T-cell (primary cell): ENCODE measurements around the gene PABPC3. TPM values are rescaled to one million over a fixed set of nuclear protein-coding genes. Genes with fewer than 3 reads are reported as not detected.

Source experiments
- ATAC-seq, 4 experiments: fragments of 200-7000 bp in 3 of 4; fragments of 150-1000 bp in 1 of 4; cut with Tn5 transposase; replicated peaks in 1 of 4; 1 replicate in 3 of 4; 2 replicates in 1 of 4; pipeline ENCODE4 v1.10.0; 2021; ENCODE audit warnings: moderate library complexity in 3 of 4, mild to moderate bottlenecking in 2 of 4, moderate number of reproducible peaks in 1 of 4
- CTCF ChIA-PET, 2 donors: fragments of 300-600 bp; sonication (Branson Sonifier 250); formaldehyde crosslinking; loops; one replicate each; lab custom pipeline; 2022; ENCODE audit warnings: antibody characterized with exemption in 2 of 2; lab: Charles Lee
- POLR2A ChIA-PET, 2 donors: fragments of 300-600 bp; sonication (Branson Sonifier 250); formaldehyde crosslinking; loops; one replicate each; lab custom pipeline; 2022; ENCODE audit warnings: antibody characterized with exemption in 2 of 2; lab: Charles Lee
- DNase-seq, 35 experiments: peaks; one replicate each; pipeline versions ENCODE4 v3.0.0 to v3.0.0-alpha.2; 2013 to 2023
- H3K27ac ChIP-seq: one replicate; pipeline ENCODE4 v1.5.1; 2013; ENCODE audit warnings: low read length
- H3K27me3 ChIP-seq, 2 experiments: replicated peaks in 1 of 2; 1 replicate in 1 of 2; 2 replicates in 1 of 2; pipeline versions ENCODE4 v1.6.1 to v1.7.0; 2013; ENCODE audit warnings: low read length in 1 of 2, mixed read lengths in 1 of 2; ENCODE audit not compliant: control insufficient read depth in 2 of 2, insufficient read depth in 2 of 2; ENCODE audit errors: extremely low read depth in 1 of 2
- H3K36me3 ChIP-seq, 2 donors: 1 replicate in 1 of 2; 2 replicates in 1 of 2; pipeline versions ENCODE4 v1.6.1 to v1.7.0; 2013; ENCODE audit warnings: low read length in 1 of 2; ENCODE audit not compliant: control insufficient read depth in 2 of 2, insufficient read depth in 1 of 2; ENCODE audit errors: extremely low read depth in 1 of 2
- H3K4me1 ChIP-seq, 2 experiments: 1 replicate in 1 of 2; 2 replicates in 1 of 2; pipeline versions ENCODE4 v1.6.1 to v1.7.0; 2013; ENCODE audit warnings: low read length in 2 of 2, mixed read lengths in 1 of 2; ENCODE audit not compliant: insufficient read depth in 2 of 2, control insufficient read depth in 1 of 2; ENCODE audit errors: extremely low read depth in 1 of 2
- H3K4me3 ChIP-seq, 2 donors: 1 replicate in 1 of 2; 2 replicates in 1 of 2; pipeline versions ENCODE4 v1.5.1 to v1.7.0; 2013; ENCODE audit warnings: mild to moderate bottlenecking in 2 of 2, low read length in 1 of 2, moderate library complexity in 1 of 2; ENCODE audit not compliant: control insufficient read depth in 1 of 2; ENCODE audit errors: extremely low read depth in 1 of 2
- H3K9me3 ChIP-seq: 2 replicates; pipeline ENCODE4 v1.7.0; 2013
- H3K27ac Mint-ChIP-seq, 2 donors: one replicate each; pipeline ENCODE4 v1.8.0; 2020 to 2021; ENCODE audit warnings: mild to moderate bottlenecking in 2 of 2, mixed read lengths in 2 of 2
- H3K27me3 Mint-ChIP-seq, 2 donors: one replicate each; pipeline ENCODE4 v1.8.0; 2021 to 2022; ENCODE audit warnings: mixed read lengths in 2 of 2
- H3K36me3 Mint-ChIP-seq: one replicate; pipeline ENCODE4 v1.8.0; 2021; ENCODE audit warnings: mixed read lengths
- H3K4me1 Mint-ChIP-seq, 3 donors: one replicate each; pipeline ENCODE4 v1.8.0; 2020 to 2022; ENCODE audit warnings: mixed read lengths in 3 of 3, mild to moderate bottlenecking in 1 of 3
- H3K4me3 Mint-ChIP-seq, 3 donors: one replicate each; pipeline ENCODE4 v1.8.0; 2020 to 2022; ENCODE audit warnings: mild to moderate bottlenecking in 3 of 3, mixed read lengths in 3 of 3, moderate library complexity in 3 of 3
- H3K9me3 Mint-ChIP-seq, 3 donors: one replicate each; pipeline ENCODE4 v1.8.0; 2020 to 2022; ENCODE audit warnings: mixed read lengths in 3 of 3
- WGBS: methylation state at CpG from one replicate; pipeline ENCODE4 v1.1.5; 2013; ENCODE audit warnings: missing lambda C conversion rate; ENCODE audit not compliant: insufficient coverage; 5-methylcytosine and 5-hydroxymethylcytosine counted together
- total RNA-seq, 35 experiments: library from RNA in 6 of 35; stranded (reverse) in 6 of 35; fragments of 120-200 nt in 1 of 35; gene quantifications; one replicate each; pipeline versions ENCODE4 v1.2.1 to v1.2.4 and lab custom pipeline; 2013 to 2026

PABPC3 gene
- total RNA-seq, 5 donors from 2014 or later (not counting 1 experiment from before 2014, with no cell fraction given) = 0.30 to 0.47 (median 0.32) TPM; not detected in 1

- no peak for ATAC-seq
- H3K27ac ChIP-seq = no peak overlapping the region
- Mint-ChIP-seq H3K27ac (no peak overlapping the region), H3K4me3 (no peak overlapping the region), H3K27me3 (peaks cover 12 to 14% of the 10 kb centered on the region in 2 donors), H3K36me3 (no peaks in the 10 kb centered on the region), H3K9me3 (no peaks in the 10 kb centered on the region), H3K4me1 (no peaks in the 10 kb centered on the region)
- no peaks in the 10 kb centered on the region for H3K9me3 ChIP-seq
- no peak overlapping the region for H3K4me3 ChIP-seq
- no peak for DNase-seq
- no CpG with 5 or more reads among the region's 2 CpGs for WGBS
- H3K27me3 ChIP-seq = peaks cover 2 to 9% of the 10 kb centered on the region in 2 experiments
- POLR2A ChIA-PET = no interaction called here
- no peaks in the 10 kb centered on the region for H3K4me1 ChIP-seq
- no peaks in the 10 kb centered on the region for H3K36me3 ChIP-seq
- CTCF ChIA-PET = no interaction called here
Observed at GRCh38 chr13:25103711-25104110, 7.8 kb downstream of the PABPC3 start.

GRCh38 chr13:25109341-25109740, 13.4 kb downstream of the PABPC3 start:
- DNase-seq (no peak), ATAC-seq (no peak)
- Histone ChIP-seq H3K27ac (no peak overlapping the region), H3K4me1 (no peaks in the 10 kb centered on the region), H3K36me3 (no peaks in the 10 kb centered on the region), H3K27me3 (peaks cover 2 to 6% of the 10 kb centered on the region in 2 experiments), H3K4me3 (no peak overlapping the region), H3K9me3 (no peaks in the 10 kb centered on the region)
- Mint-ChIP-seq H3K27me3 (peaks cover 5 to 15% of the 10 kb centered on the region in 2 donors), H3K4me1 (no peaks in the 10 kb centered on the region), H3K27ac (no peak overlapping the region), H3K36me3 (no peaks in the 10 kb centered on the region), H3K4me3 (no peak overlapping the region), H3K9me3 (no peaks in the 10 kb centered on the region)
- ChIA-PET CTCF (no interaction called here), POLR2A (no interaction called here)
- WGBS = no CpG with 5 or more reads among the region's 5 CpGs

GRCh38 chr13:25110956-25111584, 15.1 kb downstream of the PABPC3 start:
- H3K36me3 ChIP-seq = no peaks in the 10 kb centered on the region
- WGBS = 60% methylated on average over 1 of the region's 1 CpG
- H3K4me1 ChIP-seq = no peaks in the 10 kb centered on the region
- Mint-ChIP-seq H3K27ac (no peak overlapping the region), H3K9me3 (no peaks in the 10 kb centered on the region), H3K4me1 (no peaks in the 10 kb centered on the region), H3K36me3 (no peaks in the 10 kb centered on the region), H3K27me3 (peaks cover 15 to 27% of the 10 kb centered on the region in 2 donors), H3K4me3 (no peak overlapping the region)
- ChIA-PET POLR2A (no interaction called here), CTCF (no interaction called here)
- DNase-seq = no peak
- ATAC-seq = no peak
- H3K9me3 ChIP-seq = no peaks in the 10 kb centered on the region
- H3K27ac ChIP-seq = no peak overlapping the region
- H3K4me3 ChIP-seq = no peak overlapping the region
- H3K27me3 ChIP-seq = peaks cover 2 to 16% of the 10 kb centered on the region in 2 experiments

GRCh38 chr13:25111585-25111956, 15.6 kb downstream of the PABPC3 start:
- no CpG with 5 or more reads among the region's 2 CpGs for WGBS
- no peak overlapping the region for H3K27ac ChIP-seq
- H3K27me3 Mint-ChIP-seq = peaks cover 17 to 31% of the 10 kb centered on the region in 2 donors
- no peaks in the 10 kb centered on the region for H3K4me1 Mint-ChIP-seq
- H3K9me3 Mint-ChIP-seq = no peaks in the 10 kb centered on the region
- DNase-seq = no peak
- no peak overlapping the region for H3K4me3 ChIP-seq
- no peak overlapping the region for H3K4me3 Mint-ChIP-seq
- no peak overlapping the region for H3K27ac Mint-ChIP-seq
- CTCF ChIA-PET = interaction anchor here in 1 of 2 donors (0.9 kb wide), 1 partner anchor 12 kb away, joined by 5 read pairs; no protein-coding TSS in a partner anchor
- no peaks in the 10 kb centered on the region for H3K4me1 ChIP-seq
- no peaks in the 10 kb centered on the region for H3K9me3 ChIP-seq
- ATAC-seq = no peak
- POLR2A ChIA-PET = no interaction called here
- H3K36me3 ChIP-seq = no peaks in the 10 kb centered on the region
- H3K27me3 ChIP-seq = peaks cover 2 to 16% of the 10 kb centered on the region in 2 experiments
- no peaks in the 10 kb centered on the region for H3K36me3 Mint-ChIP-seq

GRCh38 chr13:25112695-25113255, 16.8 kb downstream of the PABPC3 start:
- ATAC-seq (no peak), DNase-seq (no peak)
- Mint-ChIP-seq H3K36me3 (no peaks in the 10 kb centered on the region), H3K27ac (no peak overlapping the region), H3K4me3 (no peak overlapping the region), H3K27me3 (peaks cover 26 to 38% of the 10 kb centered on the region in 2 donors), H3K9me3 (no peaks in the 10 kb centered on the region), H3K4me1 (no peaks in the 10 kb centered on the region)
- no peaks in the 10 kb centered on the region for H3K4me1 ChIP-seq
- H3K27me3 ChIP-seq = peaks cover 0 to 21% of the 10 kb centered on the region in 2 experiments
- CTCF ChIA-PET = interaction anchor here in 1 of 2 donors (0.9 kb wide), 2 partner anchors 9 to 14 kb away, joined by 4 to 5 read pairs; no protein-coding TSS in a partner anchor
- H3K36me3 ChIP-seq = no peaks in the 10 kb centered on the region
- no peaks in the 10 kb centered on the region for H3K9me3 ChIP-seq
- whole genome bisulfite sequencing = no CpG with 5 or more reads among the region's 3 CpGs
- no peak overlapping the region for H3K4me3 ChIP-seq
- POLR2A ChIA-PET = interaction anchor here in 1 of 2 donors (0.6 kb wide), 1 partner anchor 63 kb away, joined by 3 read pairs; no protein-coding TSS in a partner anchor
- H3K27ac ChIP-seq = no peak overlapping the region

- Mint-ChIP-seq H3K4me3 (no peak overlapping the region), H3K4me1 (no peaks in the 10 kb centered on the region), H3K9me3 (no peaks in the 10 kb centered on the region), H3K27ac (no peak overlapping the region), H3K27me3 (peaks cover 36 to 45% of the 10 kb centered on the region in 2 donors), H3K36me3 (no peaks in the 10 kb centered on the region)
- H3K4me1 ChIP-seq = no peaks in the 10 kb centered on the region
- H3K27ac ChIP-seq = no peak overlapping the region
- H3K9me3 ChIP-seq = no peaks in the 10 kb centered on the region
- ChIA-PET CTCF (interaction anchor here (0.7 to 1.1 kb wide), 2 partner anchors 27 to 119 kb away, joined by 3 to 7 read pairs; no protein-coding TSS in a partner anchor), POLR2A (no interaction called here)
- H3K27me3 ChIP-seq = peaks cover 0 to 30% of the 10 kb centered on the region in 2 experiments
- no peaks in the 10 kb centered on the region for H3K36me3 ChIP-seq
- DNase-seq = peak in 33 of 35 experiments; percentile 4 to 52 (median 24)
- ATAC-seq = peak; percentile 48 to 66 (median 52)
- H3K4me3 ChIP-seq = no peak overlapping the region
- WGBS = no CpG with 5 or more reads among the region's 3 CpGs
Observed at GRCh38 chr13:25114220-25114619, 18.3 kb downstream of the PABPC3 start.
